H9 (cell line): Measurements from ENCODE around the gene CCDC88C. TPM values are rescaled to one million over a fixed set of nuclear protein-coding genes. Genes with fewer than 3 reads are reported as not detected.
A peak's percentile ranks its signal among the peaks of the same experiment; 100 is the strongest.

ENCODE experiments used
- DNase-seq: peaks from one replicate; pipeline ENCODE4 v3.0.0-alpha.2; 2017
- H2AFZ ChIP-seq: one replicate; pipeline ENCODE4 v1.6.1; 2013; ENCODE audit warnings: mild to moderate bottlenecking, low read length, control low read depth, moderate library complexity
- H2AK5ac ChIP-seq: 2 replicates; pipeline ENCODE4 v1.6.1; 2013; ENCODE audit warnings: low read length, control low read depth, mixed read lengths; ENCODE audit not compliant: insufficient read length
- H2BK120ac ChIP-seq: one replicate; pipeline ENCODE4 v1.6.1; 2013; ENCODE audit warnings: low read depth, mild to moderate bottlenecking, low read length, control low read depth, inconsistent platforms; ENCODE audit not compliant: poor library complexity, severe bottlenecking
- H2BK12ac ChIP-seq: 2 replicates; pipeline ENCODE4 v1.6.1; 2013; ENCODE audit warnings: low read length, control low read depth, mixed read lengths, low read depth; ENCODE audit not compliant: insufficient read length
- H2BK15ac ChIP-seq: 2 replicates; pipeline ENCODE4 v1.6.1; 2013; ENCODE audit warnings: low read depth, low read length, control low read depth
- H2BK20ac ChIP-seq: one replicate; pipeline ENCODE4 v1.6.1; 2013; ENCODE audit warnings: low read depth, mild to moderate bottlenecking, low read length, control low read depth, inconsistent platforms; ENCODE audit not compliant: poor library complexity, severe bottlenecking
- H2BK5ac ChIP-seq: 2 replicates; pipeline ENCODE4 v1.6.1; 2013; ENCODE audit warnings: low read length, control low read depth, mixed read lengths; ENCODE audit not compliant: insufficient read length
- H3K14ac ChIP-seq: 2 replicates; pipeline ENCODE4 v1.6.1; 2013; ENCODE audit warnings: low read length, control low read depth; ENCODE audit not compliant: insufficient read depth
- H3K18ac ChIP-seq: 2 replicates; pipeline ENCODE4 v1.6.1; 2013; ENCODE audit warnings: low read depth, mild to moderate bottlenecking, mixed read lengths, low read length, control low read depth; ENCODE audit not compliant: insufficient read length
- H3K23ac ChIP-seq: 2 replicates; pipeline ENCODE4 v1.6.1; 2013; ENCODE audit warnings: low read length, control low read depth, mixed read lengths, low read depth; ENCODE audit not compliant: insufficient read length
- H3K23me2 ChIP-seq: 2 replicates; pipeline ENCODE4 v1.6.1; 2013; ENCODE audit warnings: low read depth, mild to moderate bottlenecking, mixed read lengths, low read length, control low read depth; ENCODE audit not compliant: insufficient read length, poor library complexity, severe bottlenecking
- H3K27ac ChIP-seq: 2 replicates; pipeline ENCODE4 v1.5.1; 2013; ENCODE audit warnings: low read length, control low read depth, mixed read lengths, low read depth; ENCODE audit not compliant: insufficient read length
- H3K27me3 ChIP-seq: 2 replicates; pipeline ENCODE4 v1.6.1; 2013; ENCODE audit warnings: low read length, control low read depth, inconsistent platforms; ENCODE audit not compliant: insufficient read depth
- H3K4ac ChIP-seq: 2 replicates; pipeline ENCODE4 v1.6.1; 2013; ENCODE audit warnings: low read depth, mild to moderate bottlenecking, control low read depth, inconsistent platforms, low read length, moderate library complexity
- H3K4me1 ChIP-seq: 2 replicates; pipeline ENCODE4 v1.6.1; 2013; ENCODE audit warnings: low read length, control low read depth, inconsistent platforms; ENCODE audit not compliant: insufficient read depth
- H3K4me2 ChIP-seq: 2 replicates; pipeline ENCODE4 v1.6.1; 2013; ENCODE audit warnings: low read length, control low read depth, mixed read lengths; ENCODE audit not compliant: insufficient read length, insufficient read depth
- H3K56ac ChIP-seq: 2 replicates; pipeline ENCODE4 v1.6.1; 2013; ENCODE audit warnings: low read depth, mild to moderate bottlenecking, mixed read lengths, low read length, control low read depth; ENCODE audit not compliant: insufficient read length
- H3K79me1 ChIP-seq: 2 replicates; pipeline ENCODE4 v1.6.1; 2013; ENCODE audit warnings: low read depth, mild to moderate bottlenecking, moderate library complexity, low read length, control low read depth, inconsistent platforms; ENCODE audit not compliant: insufficient read depth, poor library complexity, severe bottlenecking
- H3K79me2 ChIP-seq: 2 replicates; pipeline ENCODE4 v1.6.1; 2013; ENCODE audit warnings: low read length, control low read depth, inconsistent platforms; ENCODE audit not compliant: insufficient read depth
- H3K9ac ChIP-seq: 2 replicates; pipeline ENCODE4 v1.6.1; 2013; ENCODE audit warnings: low read length, control low read depth, mixed read lengths; ENCODE audit not compliant: insufficient read length; ENCODE audit errors: extremely low read depth
- H3K9me3 ChIP-seq: one replicate; pipeline ENCODE4 v1.6.1; 2013; ENCODE audit warnings: low read depth, low read length, inconsistent platforms; ENCODE audit not compliant: control insufficient read depth
- H3T11ph ChIP-seq: one replicate; pipeline ENCODE4 v1.6.1; 2013; ENCODE audit warnings: mild to moderate bottlenecking, low read length, control low read depth, inconsistent platforms
- H4K20me1 ChIP-seq: one replicate; pipeline ENCODE4 v1.6.1; 2013; ENCODE audit not compliant: control insufficient read depth, insufficient read length, insufficient read depth
- H4K5ac ChIP-seq: 2 replicates; pipeline ENCODE4 v1.6.1; 2013; ENCODE audit warnings: low read depth, mild to moderate bottlenecking, mixed read lengths, low read length, control low read depth; ENCODE audit not compliant: insufficient read length
- H4K8ac ChIP-seq: replicated peaks from 2 replicates; pipeline ENCODE4 v1.6.1; 2013; ENCODE audit warnings: low read length, control low read depth, mixed read lengths, low read depth; ENCODE audit not compliant: insufficient read length
- H4K91ac ChIP-seq: 2 replicates; pipeline ENCODE4 v1.6.1; 2013; ENCODE audit warnings: low read depth, mild to moderate bottlenecking, moderate library complexity, mixed read lengths, low read length, control low read depth; ENCODE audit not compliant: insufficient read length
- H3K27ac Mint-ChIP-seq, 3 experiments: 2 replicates in 2 of 3; 3 replicates in 1 of 3; pipeline ENCODE4 v1.8.0; 2020 to 2021; ENCODE audit warnings: mixed read lengths in 3 of 3, mild to moderate bottlenecking in 1 of 3, moderate library complexity in 1 of 3
- H3K27me3 Mint-ChIP-seq: 2 replicates; pipeline ENCODE4 v1.8.0; 2021; ENCODE audit warnings: low read depth, mild to moderate bottlenecking, moderate library complexity, mixed read lengths
- H3K36me3 Mint-ChIP-seq, 3 experiments: 2 replicates in 2 of 3; 3 replicates in 1 of 3; pipeline ENCODE4 v1.8.0; 2020 to 2021; ENCODE audit warnings: low read depth in 3 of 3, mixed read lengths in 3 of 3; ENCODE audit not compliant: insufficient read depth in 1 of 3
- H3K4me1 Mint-ChIP-seq, 2 experiments: 2 replicates each; pipeline ENCODE4 v1.8.0; 2020; ENCODE audit warnings: mixed read lengths in 2 of 2
- H3K4me3 Mint-ChIP-seq, 2 experiments: 2 replicates in 1 of 2; 3 replicates in 1 of 2; pipeline ENCODE4 v1.8.0; 2020 to 2021; ENCODE audit warnings: mild to moderate bottlenecking in 2 of 2, mixed read lengths in 2 of 2, moderate library complexity in 1 of 2
- H3K9me3 Mint-ChIP-seq, 2 experiments: 2 replicates in 1 of 2; 3 replicates in 1 of 2; pipeline ENCODE4 v1.8.0; 2020; ENCODE audit warnings: mild to moderate bottlenecking in 2 of 2, mixed read lengths in 2 of 2, moderate library complexity in 1 of 2
- WGBS: extraction: QIAGEN DNeasy Blood & Tissue Kit; methylation state at CpG from one replicate; pipeline ENCODE4 v1.1.7; 2013; ENCODE audit warnings: missing lambda C conversion rate, low lambda C conversion rate, mixed read lengths; ENCODE audit not compliant: insufficient read length; ENCODE audit errors: extremely low coverage; 5-methylcytosine and 5-hydroxymethylcytosine counted together
- total RNA-seq: library from RNA; stranded (reverse); gene quantifications from 2 replicates; pipeline ENCODE4 v1.2.1, GENCODE V29; 2021
- TF ChIP-seq, protein P1 (sequence below): fragments of 200-600 bp; sonication (generic); conservative IDR thresholded peaks from 3 replicates; pipeline ENCODE4 v1.8.0; 2021; ENCODE audit warnings: antibody characterized with exemption, mild to moderate bottlenecking

Gene CCDC88C
- total RNA-seq, 1 experiment from 2014 or later, result 52.4 TPM

DNA sequence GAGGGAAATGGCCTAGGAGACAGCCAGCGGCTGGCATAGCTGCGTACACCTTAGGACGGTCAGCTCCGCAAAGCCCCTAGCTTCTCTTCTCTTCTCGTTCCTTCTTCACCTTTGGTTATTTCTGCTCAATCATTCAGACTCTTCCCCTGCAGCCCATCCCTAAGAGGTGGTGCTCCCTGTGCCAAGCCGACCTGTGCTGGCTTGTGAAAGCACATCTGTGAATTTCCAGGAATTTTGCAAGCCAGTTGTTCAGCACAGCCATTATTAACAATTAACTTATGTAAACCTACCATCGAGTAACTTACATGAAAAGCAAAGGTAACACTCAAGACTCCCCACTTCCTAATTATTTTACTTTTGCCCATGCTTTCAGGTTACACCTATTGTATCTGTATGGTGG, 152.2 kb downstream of the CCDC88C start:
- WGBS, result no CpG with 5 or more reads among the region's 7 CpGs
- Histone ChIP-seq H3K27me3 (peaks cover 3% of the 10 kb centered on the region; the same call in 1 of the 2 replicates), H3K4ac (no peak overlapping the region), H3K56ac (no peak overlapping the region), H4K8ac (no peak overlapping the region), H3K23ac (no peak overlapping the region), H4K5ac (no peak overlapping the region), H2BK15ac (0 out of 2 replicates have a peak overlapping the region, but pooled peaks have one; percentile 96), H3K4me2 (peak overlapping the region; percentile 83), H4K91ac (no peak overlapping the region), H2BK12ac (no peak overlapping the region), H3K9ac (no peak overlapping the region), H3T11ph (no peak overlapping the region), H3K14ac (no peak overlapping the region), H2BK20ac (no peak overlapping the region), H2BK120ac (no peak overlapping the region), H3K23me2 (peaks cover 16% of the 10 kb centered on the region), H3K27ac (no peak overlapping the region), H3K79me1 (no peaks in the 10 kb centered on the region), H2AK5ac (no peak overlapping the region), H3K18ac (no peak overlapping the region), H2BK5ac (no peak overlapping the region), H3K9me3 (no peaks in the 10 kb centered on the region), H2AFZ (no peak overlapping the region), H4K20me1 (no peaks in the 10 kb centered on the region), H3K4me1 (no peaks in the 10 kb centered on the region), H3K79me2 (no peaks in the 10 kb centered on the region)
- Mint-ChIP-seq H3K27ac (no peak overlapping the region), H3K36me3 (no peaks in the 10 kb centered on the region; a peak in 2 of 7 replicates), H3K9me3 (peaks cover 2 to 5% of the 10 kb centered on the region in 2 experiments; a peak in 2 of 5 replicates), H3K4me1 (peaks cover 10 to 23% of the 10 kb centered on the region in 2 experiments), H3K27me3 (peaks cover 40% of the 10 kb centered on the region), H3K4me3 (no peak overlapping the region)
- TF ChIP-seq, protein P1, sequence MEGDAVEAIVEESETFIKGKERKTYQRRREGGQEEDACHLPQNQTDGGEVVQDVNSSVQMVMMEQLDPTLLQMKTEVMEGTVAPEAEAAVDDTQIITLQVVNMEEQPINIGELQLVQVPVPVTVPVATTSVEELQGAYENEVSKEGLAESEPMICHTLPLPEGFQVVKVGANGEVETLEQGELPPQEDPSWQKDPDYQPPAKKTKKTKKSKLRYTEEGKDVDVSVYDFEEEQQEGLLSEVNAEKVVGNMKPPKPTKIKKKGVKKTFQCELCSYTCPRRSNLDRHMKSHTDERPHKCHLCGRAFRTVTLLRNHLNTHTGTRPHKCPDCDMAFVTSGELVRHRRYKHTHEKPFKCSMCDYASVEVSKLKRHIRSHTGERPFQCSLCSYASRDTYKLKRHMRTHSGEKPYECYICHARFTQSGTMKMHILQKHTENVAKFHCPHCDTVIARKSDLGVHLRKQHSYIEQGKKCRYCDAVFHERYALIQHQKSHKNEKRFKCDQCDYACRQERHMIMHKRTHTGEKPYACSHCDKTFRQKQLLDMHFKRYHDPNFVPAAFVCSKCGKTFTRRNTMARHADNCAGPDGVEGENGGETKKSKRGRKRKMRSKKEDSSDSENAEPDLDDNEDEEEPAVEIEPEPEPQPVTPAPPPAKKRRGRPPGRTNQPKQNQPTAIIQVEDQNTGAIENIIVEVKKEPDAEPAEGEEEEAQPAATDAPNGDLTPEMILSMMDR, result no peak
- no peak for DNase-seq
